ENCODE results near the gene ZNF579.
"Not testable (repeated sequence)": the region's sequence is repeated elsewhere in the genome, so short reads cannot be mapped to it uniquely, and the experiment has no call there.

Gene ZNF579

DNA sequence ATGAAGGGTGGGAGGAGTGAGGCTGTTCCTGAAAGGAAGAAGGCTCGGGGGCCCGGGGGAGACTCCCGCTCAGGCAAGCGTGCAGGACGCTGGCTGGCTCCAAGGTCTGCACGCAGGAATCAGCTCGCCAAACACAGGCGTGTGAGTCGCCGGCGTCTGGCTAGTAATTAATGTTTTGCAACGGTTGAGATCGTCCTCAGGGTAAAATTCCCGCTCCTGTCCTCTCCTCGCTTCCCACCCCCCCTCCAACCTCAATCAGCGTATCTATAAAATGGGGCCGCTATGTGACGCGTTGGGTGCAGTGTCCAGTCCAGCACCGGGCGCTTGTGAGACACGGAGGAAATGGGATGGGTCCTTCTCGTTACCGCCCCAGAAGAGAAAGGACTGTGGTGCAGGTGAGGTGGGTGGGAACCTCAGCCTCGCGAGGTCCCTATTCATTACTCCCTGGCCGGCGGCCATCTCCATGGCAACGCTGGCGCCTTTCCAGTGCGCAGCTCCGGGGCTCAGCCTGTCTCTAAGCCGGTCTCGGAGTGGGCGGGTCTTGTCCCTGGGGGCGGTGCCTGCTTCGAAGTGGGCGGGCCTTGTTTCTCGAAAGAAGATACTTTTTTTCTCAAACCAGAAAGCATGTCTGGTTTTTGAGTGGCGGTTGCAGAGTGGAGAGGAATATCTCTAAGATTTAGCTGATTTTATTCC is 6.5 kb upstream of the ZNF579 start:
- H3K9ac ChIP-seq (ENCODE audit: low read depth, low read length) = no peak overlapping the region

GRCh38 chr19:55585658-55586339 is 5.2 kb upstream of the ZNF579 start:
- no peaks in the 10 kb centered on the region for H3K9me3 ChIP-seq (ENCODE audit: control insufficient read depth, insufficient read depth, low read length)
- peak overlapping the region; percentile 79 for H3K4me3 ChIP-seq (ENCODE audit: low read depth, low read length)
- H3K36me3 ChIP-seq (ENCODE audit: control insufficient read depth, insufficient read depth, low read length) = no peaks in the 10 kb centered on the region
- H3K9ac ChIP-seq (ENCODE audit: low read depth, low read length) = no peak overlapping the region
- peaks cover 5% of the 10 kb centered on the region for H3K4me1 ChIP-seq (ENCODE audit: control insufficient read depth, insufficient read depth, low read length)
- no peaks in the 10 kb centered on the region for H3K27me3 ChIP-seq (ENCODE audit: control insufficient read depth, insufficient read depth, low read length)

More for the DNA sequence above, 6.5 kb upstream of the ZNF579 start:
- no peaks in the 10 kb centered on the region for H3K9me3 ChIP-seq (ENCODE audit: control insufficient read depth, insufficient read depth, low read length)
- peak overlapping the region; percentile 67 for H3K4me3 ChIP-seq (ENCODE audit: low read depth, low read length)
- H3K27me3 ChIP-seq (ENCODE audit: control insufficient read depth, insufficient read depth, low read length) = no peaks in the 10 kb centered on the region
- peaks cover 2% of the 10 kb centered on the region for H3K4me1 ChIP-seq (ENCODE audit: control insufficient read depth, insufficient read depth, low read length)
- peaks cover under 1% of the 10 kb centered on the region for H3K36me3 ChIP-seq (ENCODE audit: control insufficient read depth, insufficient read depth, low read length)

GRCh38 chr19:55584871-55585270 is 4.2 kb upstream of the ZNF579 start:
- Histone ChIP-seq H3K4me3 (ENCODE audit: low read depth, low read length) (no peak overlapping the region), H3K36me3 (ENCODE audit: control insufficient read depth, insufficient read depth, low read length) (no peaks in the 10 kb centered on the region), H3K9ac (ENCODE audit: low read depth, low read length) (no peak overlapping the region), H3K27me3 (ENCODE audit: control insufficient read depth, insufficient read depth, low read length) (no peaks in the 10 kb centered on the region), H3K4me1 (ENCODE audit: control insufficient read depth, insufficient read depth, low read length) (peaks cover 5% of the 10 kb centered on the region), H3K9me3 (ENCODE audit: control insufficient read depth, insufficient read depth, low read length) (no peaks in the 10 kb centered on the region)

- not testable (repeated sequence) for H3K4me3 ChIP-seq (ENCODE audit: low read depth, low read length); H3K9ac ChIP-seq (ENCODE audit: low read depth, low read length); H3K27me3 ChIP-seq (ENCODE audit: control insufficient read depth, insufficient read depth, low read length); H3K4me1 ChIP-seq (ENCODE audit: control insufficient read depth, insufficient read depth, low read length); H3K9me3 ChIP-seq (ENCODE audit: control insufficient read depth, insufficient read depth, low read length); H3K36me3 ChIP-seq (ENCODE audit: control insufficient read depth, insufficient read depth, low read length)
These were observed 3.2 kb upstream of the ZNF579 start for GRCh38 chr19:55583897-55584296.

GRCh38 chr19:55582284-55582683 is 1.6 kb upstream of the ZNF579 start:
- not testable (repeated sequence) for H3K9me3 ChIP-seq (ENCODE audit: control insufficient read depth, insufficient read depth, low read length); H3K27me3 ChIP-seq (ENCODE audit: control insufficient read depth, insufficient read depth, low read length); H3K4me3 ChIP-seq (ENCODE audit: low read depth, low read length); H3K4me1 ChIP-seq (ENCODE audit: control insufficient read depth, insufficient read depth, low read length); H3K9ac ChIP-seq (ENCODE audit: low read depth, low read length)
- H3K36me3 ChIP-seq (ENCODE audit: control insufficient read depth, insufficient read depth, low read length) = peaks cover 11% of the 10 kb centered on the region

DNA sequence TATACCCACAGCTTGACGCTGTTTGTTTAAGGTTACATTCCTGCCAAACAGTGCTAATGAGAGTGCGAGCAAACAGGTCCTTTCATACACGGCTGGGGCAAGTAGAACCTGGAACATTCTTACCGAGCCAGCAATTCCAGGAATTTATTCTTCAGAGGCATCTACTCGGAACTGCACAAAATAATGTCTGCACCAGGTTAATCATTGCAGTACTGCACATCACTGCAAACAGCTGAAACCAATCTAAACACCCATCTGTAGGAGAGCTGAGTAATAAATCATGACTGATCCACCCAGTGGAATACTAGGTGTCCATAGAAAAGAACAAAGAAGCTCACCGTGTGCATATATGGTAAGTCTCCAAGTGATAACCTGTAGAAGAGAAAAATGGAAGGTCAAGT is 1.2 kb upstream of the ZNF579 start:
- H3K27me3 ChIP-seq (ENCODE audit: control insufficient read depth, insufficient read depth, low read length) = no peaks in the 10 kb centered on the region
- H3K9ac ChIP-seq (ENCODE audit: low read depth, low read length) = no peak overlapping the region
- H3K4me3 ChIP-seq (ENCODE audit: low read depth, low read length) = no peak overlapping the region
- H3K9me3 ChIP-seq (ENCODE audit: control insufficient read depth, insufficient read depth, low read length) = no peaks in the 10 kb centered on the region
- H3K4me1 ChIP-seq (ENCODE audit: control insufficient read depth, insufficient read depth, low read length) = peaks cover 7% of the 10 kb centered on the region
- peaks cover 16% of the 10 kb centered on the region for H3K36me3 ChIP-seq (ENCODE audit: control insufficient read depth, insufficient read depth, low read length)

DNA sequence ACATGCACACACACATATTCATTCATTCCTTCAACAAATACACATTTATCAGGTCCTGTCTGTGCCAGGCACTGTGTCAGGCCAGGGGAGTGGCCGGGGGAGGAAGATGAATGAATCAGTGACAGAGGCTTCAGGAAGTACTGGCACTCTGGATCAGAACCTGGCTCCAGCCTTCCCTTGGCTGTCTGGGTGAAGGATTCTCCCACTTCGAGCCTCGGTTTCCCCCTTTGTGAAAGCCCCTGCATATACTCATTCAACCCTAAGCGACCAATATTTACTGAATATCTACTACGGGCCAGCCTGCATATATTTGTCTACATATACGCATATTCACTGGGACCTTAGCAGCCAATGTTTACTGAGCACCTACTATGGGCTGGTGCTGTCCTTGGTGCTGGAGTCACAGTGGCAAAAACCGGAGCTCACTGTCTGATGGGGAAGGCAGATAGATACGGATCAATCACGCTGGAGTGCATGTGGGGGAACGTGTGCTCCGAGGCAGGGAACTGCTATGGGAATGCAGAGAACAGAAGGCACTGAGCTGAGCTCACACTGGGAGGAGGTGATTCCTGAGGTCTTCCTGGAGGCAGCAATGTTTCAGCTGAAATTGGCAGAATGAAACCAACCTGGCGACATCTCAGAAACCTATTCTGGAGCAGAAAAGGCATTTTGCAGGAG is 636 bp upstream of the ZNF579 start:
- Histone ChIP-seq H3K27me3 (ENCODE audit: control insufficient read depth, insufficient read depth, low read length) (no peaks in the 10 kb centered on the region), H3K36me3 (ENCODE audit: control insufficient read depth, insufficient read depth, low read length) (peaks cover 17% of the 10 kb centered on the region), H3K4me1 (ENCODE audit: control insufficient read depth, insufficient read depth, low read length) (peaks cover 5% of the 10 kb centered on the region), H3K9me3 (ENCODE audit: control insufficient read depth, insufficient read depth, low read length) (no peaks in the 10 kb centered on the region), H3K4me3 (ENCODE audit: low read depth, low read length) (peak overlapping the region; percentile 64), H3K9ac (ENCODE audit: low read depth, low read length) (no peak overlapping the region)

DNA sequence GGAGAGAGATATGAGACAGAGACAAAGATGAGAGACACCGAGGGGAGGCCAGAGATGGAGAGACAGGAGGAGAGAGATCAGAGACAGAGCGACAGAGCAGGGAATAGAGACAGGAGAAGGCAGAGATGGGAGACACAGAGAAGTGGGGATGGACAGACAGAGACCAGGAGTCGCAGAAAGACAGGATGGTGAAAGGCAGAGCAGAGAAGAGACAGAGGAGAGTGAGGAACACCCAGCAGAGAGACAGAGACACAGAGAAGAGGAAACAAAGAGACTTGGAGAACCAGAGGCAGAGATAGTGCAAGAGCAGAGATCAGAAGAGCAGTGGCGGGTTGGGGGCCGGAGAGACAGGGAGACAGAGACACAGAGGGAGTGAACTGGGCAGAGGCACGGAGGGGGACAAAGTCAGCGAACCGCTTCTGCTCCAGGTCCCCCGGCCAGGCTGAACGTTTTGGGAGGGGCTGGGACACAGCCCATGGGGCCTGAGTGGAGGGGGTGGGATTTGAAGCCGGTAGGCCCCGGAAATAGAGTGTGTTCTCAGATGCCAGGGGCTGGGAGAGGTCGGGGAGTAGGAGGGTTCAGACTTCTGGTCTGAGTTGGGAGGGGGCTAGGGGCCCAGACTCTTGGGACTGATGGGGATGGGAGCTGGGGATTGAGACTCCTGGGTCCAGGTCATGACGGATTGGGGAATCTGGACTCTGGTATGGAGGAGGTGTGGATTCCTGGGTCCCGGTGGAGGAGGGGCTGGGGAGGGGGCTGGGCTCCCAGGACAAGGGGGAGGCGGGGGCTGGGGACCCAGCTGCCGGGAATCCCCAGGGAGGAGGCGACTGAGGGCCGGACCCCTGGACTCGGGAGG is 654 bp downstream of the ZNF579 start:
- H3K9me3 ChIP-seq (ENCODE audit: control insufficient read depth, insufficient read depth, low read length) = no peaks in the 10 kb centered on the region
- no peaks in the 10 kb centered on the region for H3K27me3 ChIP-seq (ENCODE audit: control insufficient read depth, insufficient read depth, low read length)
- H3K36me3 ChIP-seq (ENCODE audit: control insufficient read depth, insufficient read depth, low read length) = peaks cover 21% of the 10 kb centered on the region
- H3K4me1 ChIP-seq (ENCODE audit: control insufficient read depth, insufficient read depth, low read length) = peaks cover 5% of the 10 kb centered on the region
- peak overlapping the region; percentile 79 for H3K9ac ChIP-seq (ENCODE audit: low read depth, low read length)
- peak overlapping the region; percentile 86 for H3K4me3 ChIP-seq (ENCODE audit: low read depth, low read length)

DNA sequence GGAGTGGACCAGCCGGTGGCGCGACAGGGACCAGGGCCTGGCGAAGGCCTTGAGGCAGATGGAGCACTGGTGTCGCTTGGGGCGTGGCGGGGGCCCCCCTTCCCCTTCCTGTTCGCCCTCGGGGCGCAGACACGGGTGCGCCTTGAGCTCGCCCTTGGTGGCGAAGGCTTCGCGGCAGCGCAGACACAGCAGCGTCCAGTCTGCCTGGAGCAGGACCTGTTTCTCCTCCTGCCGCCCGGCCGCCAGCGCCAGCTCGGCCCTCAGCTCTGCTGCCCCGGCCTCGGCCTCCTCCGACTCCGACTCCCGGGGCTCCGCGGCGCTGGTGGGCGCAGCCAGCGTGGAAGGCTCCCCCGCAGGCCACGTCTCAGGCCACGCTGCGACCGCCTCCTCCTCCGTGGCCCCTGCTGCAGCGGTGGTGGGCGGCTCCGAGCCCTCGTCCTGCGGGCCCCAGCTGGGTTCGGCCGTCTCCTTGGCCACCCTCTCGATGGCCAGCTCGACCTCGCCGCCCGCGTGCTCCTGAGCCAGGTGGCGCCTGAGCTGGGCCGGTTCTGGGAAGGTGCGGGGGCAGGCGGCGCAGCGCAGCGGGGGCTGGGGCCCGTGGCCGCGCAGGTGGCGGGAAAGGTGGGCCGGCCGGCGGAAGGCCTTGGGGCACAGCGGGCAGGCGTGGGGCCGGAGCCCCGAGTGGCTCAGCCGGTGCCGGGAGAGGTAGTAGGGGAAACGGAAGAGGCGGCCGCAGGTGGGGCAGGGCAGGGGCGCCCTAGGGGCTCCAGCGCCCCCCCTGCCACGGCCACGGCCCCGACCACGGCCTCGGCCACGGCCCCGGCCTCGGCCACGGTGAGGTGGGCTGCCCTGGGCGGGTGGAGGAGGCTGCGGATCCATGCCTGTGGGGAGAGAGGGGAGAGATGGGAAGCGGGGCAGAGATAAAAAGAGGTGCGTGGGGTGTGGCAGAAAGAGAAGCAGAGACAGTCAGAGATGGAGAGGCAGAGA is 1.6 kb downstream of the ZNF579 start:
- H3K4me3 ChIP-seq (ENCODE audit: low read depth, low read length) = peak overlapping the region; percentile 86
- H3K4me1 ChIP-seq (ENCODE audit: control insufficient read depth, insufficient read depth, low read length) = peaks cover 5% of the 10 kb centered on the region
- peak overlapping the region; percentile 79 for H3K9ac ChIP-seq (ENCODE audit: low read depth, low read length)

GRCh38 chr19:55578031-55578760 is 2.5 kb downstream of the ZNF579 start:
- Histone ChIP-seq H3K4me3 (ENCODE audit: low read depth, low read length) (no peak overlapping the region), H3K9ac (ENCODE audit: low read depth, low read length) (no peak overlapping the region), H3K4me1 (ENCODE audit: control insufficient read depth, insufficient read depth, low read length) (peaks cover 5% of the 10 kb centered on the region), H3K36me3 (ENCODE audit: control insufficient read depth, insufficient read depth, low read length) (peaks cover 21% of the 10 kb centered on the region), H3K9me3 (ENCODE audit: control insufficient read depth, insufficient read depth, low read length) (no peaks in the 10 kb centered on the region), H3K27me3 (ENCODE audit: control insufficient read depth, insufficient read depth, low read length) (no peaks in the 10 kb centered on the region)

More for the DNA sequence above, 1.6 kb downstream of the ZNF579 start:
- Histone ChIP-seq H3K9me3 (ENCODE audit: control insufficient read depth, insufficient read depth, low read length) (no peaks in the 10 kb centered on the region), H3K36me3 (ENCODE audit: control insufficient read depth, insufficient read depth, low read length) (peaks cover 21% of the 10 kb centered on the region), H3K27me3 (ENCODE audit: control insufficient read depth, insufficient read depth, low read length) (no peaks in the 10 kb centered on the region)

Measured in iPS-15b (cell line).